ENCODE measurements around the gene SRC.
A peak's percentile ranks its signal among the peaks of the same experiment; 100 is the strongest.

Gene SRC

DNA sequence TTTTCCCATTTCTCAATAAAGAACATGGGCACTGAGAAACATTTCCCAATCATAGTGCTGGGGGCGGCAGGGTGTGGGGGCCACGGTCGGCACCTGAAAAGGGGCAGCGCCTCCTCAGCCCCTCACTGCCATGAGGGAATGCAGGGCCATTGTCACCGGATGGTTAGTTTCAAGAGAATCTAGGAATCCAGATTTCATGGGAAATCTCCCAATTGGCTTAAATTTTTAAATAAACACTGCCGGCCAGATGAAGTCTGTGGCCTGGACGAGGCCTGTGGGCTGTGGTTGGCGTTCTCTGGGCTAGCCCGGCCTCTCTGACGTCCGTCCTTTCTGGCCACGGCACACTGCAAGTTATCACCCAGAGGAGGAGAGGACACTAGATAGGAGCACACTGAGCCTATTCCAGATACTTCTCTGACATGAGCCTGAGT is 30.9 kb upstream of the SRC start:
- H3K4me3 ChIP-seq (ENCODE audit: insufficient read depth, low read depth, low read length), result no peak overlapping the region
- peaks cover 30% of the 10 kb centered on the region for H3K4me1 ChIP-seq (ENCODE audit: control insufficient read depth, insufficient read depth, low read length)
- peaks cover 7% of the 10 kb centered on the region for H3K36me3 ChIP-seq (ENCODE audit: control insufficient read depth, insufficient read depth, low read length)
- no peaks in the 10 kb centered on the region for H3K27me3 ChIP-seq (ENCODE audit: control insufficient read depth, insufficient read depth, low read length, poor library complexity, severe bottlenecking)
- H3K27ac ChIP-seq (ENCODE audit: insufficient read depth, low read depth, low read length, poor library complexity, severe bottlenecking), result no peak overlapping the region
- H3K9me3 ChIP-seq (ENCODE audit: control insufficient read depth, low read length), result no peaks in the 10 kb centered on the region
- 92 to 93% methylated on average over 12 of the region's 12 CpGs for WGBS, 2 experiments

DNA sequence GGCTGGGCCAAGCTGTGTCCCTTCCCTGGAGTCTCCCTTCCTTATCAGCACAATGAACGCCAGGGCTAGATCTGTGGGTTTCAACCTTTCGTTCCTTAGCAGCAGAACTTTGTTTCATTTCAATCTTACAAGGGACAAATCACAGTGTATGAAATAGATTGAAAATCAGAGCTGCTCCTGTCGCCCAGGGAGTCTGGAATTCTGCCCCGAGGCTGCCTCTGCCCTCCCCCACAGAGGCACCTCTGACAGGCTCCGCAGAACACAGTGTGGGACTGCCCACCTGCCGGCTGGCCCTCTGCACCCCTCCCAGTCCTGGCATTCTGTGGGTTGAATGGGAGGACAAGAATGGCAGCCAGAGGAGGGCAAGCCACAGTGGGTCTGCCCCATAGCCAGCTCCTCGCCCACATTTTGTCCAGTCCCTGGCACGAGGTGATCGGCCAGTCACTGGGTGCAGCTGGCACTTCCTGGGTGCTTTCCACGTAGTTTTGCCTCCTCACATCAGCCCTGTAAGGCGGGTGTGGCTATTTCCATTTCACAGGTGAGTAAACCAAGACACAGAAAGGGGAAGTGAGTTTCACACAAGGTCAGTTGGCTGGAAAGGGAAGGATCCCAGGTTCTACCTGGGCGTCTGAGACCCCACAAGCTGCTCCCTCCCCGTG is 30.4 kb upstream of the SRC start:
- H3K27ac ChIP-seq (ENCODE audit: insufficient read depth, low read depth, low read length, poor library complexity, severe bottlenecking), result no peak overlapping the region
- 85% methylated on average over 13 of the region's 13 CpGs for WGBS, 2 experiments

DNA sequence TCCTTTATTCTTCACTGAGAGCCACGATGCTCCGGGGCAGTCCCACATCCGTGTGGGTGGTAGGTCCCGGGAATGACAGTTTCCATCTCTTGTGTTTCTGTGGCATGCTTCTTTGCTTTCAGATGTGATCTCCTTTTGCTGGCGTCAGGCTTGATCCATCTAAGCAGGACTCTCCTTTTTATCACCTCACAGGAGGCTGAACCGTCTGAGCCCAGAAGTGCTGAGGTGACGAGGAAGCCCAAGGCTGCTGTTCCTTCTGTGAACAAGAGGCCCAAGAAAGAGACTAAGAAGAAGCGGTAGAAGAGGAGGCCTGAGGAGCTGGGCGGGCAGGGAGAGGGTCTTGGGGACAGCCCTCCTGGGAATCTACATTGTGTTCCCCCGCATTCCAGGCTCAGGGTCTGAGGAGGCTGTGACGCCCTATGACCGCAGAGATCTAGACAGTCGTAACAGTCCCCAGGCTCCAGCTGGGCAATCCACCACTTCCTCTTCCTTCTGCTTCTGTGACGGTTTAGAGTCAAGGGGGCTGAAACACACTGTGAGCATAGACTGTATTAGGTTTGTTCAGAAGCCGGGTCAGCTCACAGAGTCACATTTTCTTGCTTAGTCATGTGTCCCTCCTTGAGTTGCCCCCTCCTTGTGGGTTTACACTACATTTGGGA is 29.7 kb upstream of the SRC start:
- Histone ChIP-seq H3K9me3 (ENCODE audit: control insufficient read depth, low read length) (no peaks in the 10 kb centered on the region), H3K4me1 (ENCODE audit: control insufficient read depth, insufficient read depth, low read length) (peaks cover 30% of the 10 kb centered on the region), H3K4me3 (ENCODE audit: insufficient read depth, low read depth, low read length) (no peak overlapping the region), H3K27me3 (ENCODE audit: control insufficient read depth, insufficient read depth, low read length, poor library complexity, severe bottlenecking) (no peaks in the 10 kb centered on the region), H3K36me3 (ENCODE audit: control insufficient read depth, insufficient read depth, low read length) (peaks cover 7% of the 10 kb centered on the region), H3K27ac (ENCODE audit: insufficient read depth, low read depth, low read length, poor library complexity, severe bottlenecking) (no peak overlapping the region)
- 81 to 83% methylated on average over 15 of the region's 15 CpGs for WGBS, 2 experiments

More for the DNA sequence above, 30.4 kb upstream of the SRC start:
- no peaks in the 10 kb centered on the region for H3K9me3 ChIP-seq (ENCODE audit: control insufficient read depth, low read length)
- no peak overlapping the region for H3K4me3 ChIP-seq (ENCODE audit: insufficient read depth, low read depth, low read length)
- H3K36me3 ChIP-seq (ENCODE audit: control insufficient read depth, insufficient read depth, low read length), result peaks cover 7% of the 10 kb centered on the region
- H3K4me1 ChIP-seq (ENCODE audit: control insufficient read depth, insufficient read depth, low read length), result peaks cover 30% of the 10 kb centered on the region
- no peaks in the 10 kb centered on the region for H3K27me3 ChIP-seq (ENCODE audit: control insufficient read depth, insufficient read depth, low read length, poor library complexity, severe bottlenecking)

DNA sequence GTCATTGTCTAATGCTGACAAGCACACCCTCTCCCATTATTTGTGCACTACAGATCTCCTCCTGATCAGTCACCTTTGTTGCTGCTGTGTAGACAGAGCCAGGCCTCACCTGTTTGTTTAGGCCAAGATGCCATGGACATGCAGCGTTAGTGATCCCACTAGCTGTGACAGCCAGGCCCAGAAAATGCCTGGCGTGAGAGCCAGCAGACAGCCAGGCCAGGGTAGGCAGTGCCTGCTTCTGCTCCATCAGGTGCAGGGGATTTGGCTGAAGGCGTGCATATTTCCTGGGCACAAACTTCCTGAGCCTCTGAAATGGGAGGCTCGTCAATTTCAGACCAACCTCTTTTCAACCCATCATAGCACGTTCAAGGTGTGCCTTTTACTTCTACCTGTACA is 29.2 kb upstream of the SRC start:
- Histone ChIP-seq H3K4me3 (ENCODE audit: insufficient read depth, low read depth, low read length) (no peak overlapping the region), H3K27ac (ENCODE audit: insufficient read depth, low read depth, low read length, poor library complexity, severe bottlenecking) (no peak overlapping the region), H3K36me3 (ENCODE audit: control insufficient read depth, insufficient read depth, low read length) (peaks cover 7% of the 10 kb centered on the region), H3K9me3 (ENCODE audit: control insufficient read depth, low read length) (no peaks in the 10 kb centered on the region), H3K4me1 (ENCODE audit: control insufficient read depth, insufficient read depth, low read length) (peaks cover 30% of the 10 kb centered on the region), H3K27me3 (ENCODE audit: control insufficient read depth, insufficient read depth, low read length, poor library complexity, severe bottlenecking) (no peaks in the 10 kb centered on the region)
- 95 to 96% methylated on average over 5 of the region's 5 CpGs for WGBS, 2 experiments

DNA sequence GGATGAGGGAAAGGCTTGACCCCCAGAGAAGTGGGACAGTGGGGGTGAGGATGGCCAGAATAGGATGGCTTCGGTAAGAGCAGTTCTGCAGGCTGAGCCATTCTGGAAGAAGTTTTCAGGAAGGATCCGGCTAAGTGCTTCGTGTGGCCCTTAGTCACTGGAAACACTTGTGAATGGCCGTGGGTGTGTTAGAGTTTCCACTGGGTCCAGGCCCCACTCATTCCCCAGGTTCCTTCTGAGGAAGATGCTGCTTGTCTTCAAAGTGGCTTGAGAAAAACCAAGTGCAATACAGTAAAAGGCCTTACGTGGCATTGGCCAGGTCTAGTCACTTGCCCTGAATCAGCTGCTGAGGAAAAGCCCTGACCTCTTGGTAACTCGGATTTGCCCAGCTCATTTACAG is 28.6 kb upstream of the SRC start:
- H3K4me1 ChIP-seq (ENCODE audit: control insufficient read depth, insufficient read depth, low read length), result peaks cover 30% of the 10 kb centered on the region
- H3K36me3 ChIP-seq (ENCODE audit: control insufficient read depth, insufficient read depth, low read length), result peaks cover 7% of the 10 kb centered on the region
- no peak overlapping the region for H3K27ac ChIP-seq (ENCODE audit: insufficient read depth, low read depth, low read length, poor library complexity, severe bottlenecking)

DNA sequence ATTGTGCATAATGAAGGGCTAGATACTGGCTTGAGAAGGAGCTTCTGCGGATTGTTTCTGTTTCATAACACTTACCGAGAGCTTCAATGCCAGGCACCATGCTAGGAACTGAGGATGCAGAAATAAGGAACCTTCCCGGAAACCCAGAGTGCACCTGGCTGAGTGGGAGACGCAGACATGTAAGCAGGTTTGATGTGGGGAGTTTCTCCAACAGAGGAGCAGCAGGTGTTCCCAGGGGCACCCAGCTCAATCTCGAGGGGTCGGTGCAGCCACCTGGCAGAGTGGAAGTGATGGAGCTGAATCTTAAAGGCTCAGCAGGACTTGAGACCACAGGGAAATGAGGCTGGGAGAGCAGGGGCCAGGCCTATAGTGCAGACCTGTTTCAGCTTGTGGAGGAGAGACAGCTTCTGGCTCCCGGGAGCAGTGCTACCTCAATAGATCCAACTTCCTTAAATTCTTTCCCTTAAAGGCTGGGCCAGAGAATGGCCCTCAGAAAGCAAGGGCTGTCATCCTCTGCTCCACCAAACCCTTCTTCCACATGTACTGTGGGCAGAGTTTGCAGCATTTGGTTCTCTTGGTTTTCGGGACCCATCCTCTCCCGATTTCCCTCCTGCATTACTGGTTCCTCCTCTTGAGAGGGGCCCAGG is 27.8 kb upstream of the SRC start:
- Histone ChIP-seq H3K4me1 (ENCODE audit: control insufficient read depth, insufficient read depth, low read length) (peaks cover 30% of the 10 kb centered on the region), H3K36me3 (ENCODE audit: control insufficient read depth, insufficient read depth, low read length) (peaks cover 7% of the 10 kb centered on the region), H3K27ac (ENCODE audit: insufficient read depth, low read depth, low read length, poor library complexity, severe bottlenecking) (no peak overlapping the region), H3K9me3 (ENCODE audit: control insufficient read depth, low read length) (no peaks in the 10 kb centered on the region), H3K27me3 (ENCODE audit: control insufficient read depth, insufficient read depth, low read length, poor library complexity, severe bottlenecking) (no peaks in the 10 kb centered on the region), H3K4me3 (ENCODE audit: insufficient read depth, low read depth, low read length) (no peak overlapping the region)
- 91 to 92% methylated on average over 9 of the region's 9 CpGs for WGBS, 2 experiments

More for the DNA sequence above, 28.6 kb upstream of the SRC start:
- Histone ChIP-seq H3K4me3 (ENCODE audit: insufficient read depth, low read depth, low read length) (no peak overlapping the region), H3K9me3 (ENCODE audit: control insufficient read depth, low read length) (no peaks in the 10 kb centered on the region), H3K27me3 (ENCODE audit: control insufficient read depth, insufficient read depth, low read length, poor library complexity, severe bottlenecking) (no peaks in the 10 kb centered on the region)
- WGBS, 2 experiments, result 91 to 94% methylated on average over 6 of the region's 6 CpGs

DNA sequence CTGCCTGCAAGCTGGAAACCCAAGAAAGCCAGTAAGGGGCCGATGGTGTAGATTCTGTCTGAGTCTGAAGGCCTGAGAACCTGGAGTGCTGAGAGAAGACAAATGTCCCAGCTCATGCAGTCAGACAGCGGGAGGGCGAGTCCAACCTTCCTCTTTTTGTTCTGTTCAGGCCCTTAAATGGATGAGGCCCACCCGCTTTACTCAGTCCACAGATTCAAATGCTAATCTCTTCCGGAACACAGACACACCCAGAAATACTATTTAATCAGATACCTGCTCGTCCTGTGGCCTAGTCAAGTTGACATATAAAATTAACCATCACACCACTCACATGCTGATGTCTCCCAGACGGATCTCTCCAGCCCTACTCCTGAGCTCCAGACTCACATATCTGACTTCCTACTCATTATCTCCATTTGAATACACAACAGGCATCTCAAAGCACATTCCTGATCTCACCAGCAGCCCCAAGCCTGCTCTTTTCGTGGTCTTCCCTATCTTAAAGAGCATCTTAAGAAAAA is 26.7 kb upstream of the SRC start:
- 44 to 46% methylated on average over 8 of the region's 8 CpGs for WGBS, 2 experiments
- Histone ChIP-seq H3K27ac (ENCODE audit: insufficient read depth, low read depth, low read length, poor library complexity, severe bottlenecking) (peak overlapping the region; percentile 12), H3K4me1 (ENCODE audit: control insufficient read depth, insufficient read depth, low read length) (peaks cover 24% of the 10 kb centered on the region), H3K27me3 (ENCODE audit: control insufficient read depth, insufficient read depth, low read length, poor library complexity, severe bottlenecking) (no peaks in the 10 kb centered on the region), H3K4me3 (ENCODE audit: insufficient read depth, low read depth, low read length) (no peak overlapping the region), H3K9me3 (ENCODE audit: control insufficient read depth, low read length) (no peaks in the 10 kb centered on the region), H3K36me3 (ENCODE audit: control insufficient read depth, insufficient read depth, low read length) (peaks cover 7% of the 10 kb centered on the region)

DNA sequence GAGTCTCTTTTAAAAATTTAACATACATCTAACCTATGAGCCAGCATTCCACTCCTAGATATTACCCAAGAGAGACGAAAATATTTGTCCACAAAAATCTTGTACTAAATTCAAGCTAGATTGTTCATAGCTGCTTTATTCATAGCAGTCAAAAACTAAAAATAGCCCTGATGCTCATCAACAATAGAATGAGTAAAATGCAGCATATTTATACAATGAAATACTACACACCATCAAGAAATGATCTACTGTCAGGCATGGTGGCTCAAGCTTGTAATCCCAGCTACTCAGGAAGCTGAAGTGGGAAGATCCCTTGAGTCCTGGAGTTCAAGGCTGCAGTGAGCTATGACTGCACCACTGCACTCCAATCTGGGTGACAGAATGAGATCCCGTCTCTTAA is 22.0 kb upstream of the SRC start:
- 94 to 95% methylated on average over 1 of the region's 2 CpGs for WGBS, 2 experiments
- no peaks in the 10 kb centered on the region for H3K9me3 ChIP-seq (ENCODE audit: control insufficient read depth, low read length)
- no peaks in the 10 kb centered on the region for H3K27me3 ChIP-seq (ENCODE audit: control insufficient read depth, insufficient read depth, low read length, poor library complexity, severe bottlenecking)
- H3K36me3 ChIP-seq (ENCODE audit: control insufficient read depth, insufficient read depth, low read length), result no peaks in the 10 kb centered on the region
- peaks cover 5% of the 10 kb centered on the region for H3K4me1 ChIP-seq (ENCODE audit: control insufficient read depth, insufficient read depth, low read length)
- H3K27ac ChIP-seq (ENCODE audit: insufficient read depth, low read depth, low read length, poor library complexity, severe bottlenecking), result no peak overlapping the region
- H3K4me3 ChIP-seq (ENCODE audit: insufficient read depth, low read depth, low read length), result no peak overlapping the region

DNA sequence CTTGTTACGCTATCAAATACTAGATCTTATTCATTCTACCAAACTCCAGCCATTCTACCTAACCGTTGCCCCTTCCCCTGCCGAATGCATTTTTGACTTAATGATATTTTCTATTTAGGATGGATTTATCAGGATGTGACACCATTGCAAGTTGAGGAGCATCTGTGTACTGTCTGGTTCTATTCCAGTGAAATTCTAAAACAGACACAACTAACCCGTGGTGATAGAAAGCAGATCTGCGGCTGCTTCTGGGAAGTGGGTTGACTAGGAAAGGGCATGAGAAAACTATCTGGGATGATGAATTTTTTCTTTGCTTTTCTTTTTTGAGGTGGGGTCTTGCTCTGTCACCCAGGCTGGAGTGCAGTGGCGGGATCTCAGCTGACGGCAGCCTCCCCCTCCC is 20.7 kb upstream of the SRC start:
- WGBS, 2 experiments, result 98% methylated on average over 5 to 7 of the region's 7 CpGs

DNA sequence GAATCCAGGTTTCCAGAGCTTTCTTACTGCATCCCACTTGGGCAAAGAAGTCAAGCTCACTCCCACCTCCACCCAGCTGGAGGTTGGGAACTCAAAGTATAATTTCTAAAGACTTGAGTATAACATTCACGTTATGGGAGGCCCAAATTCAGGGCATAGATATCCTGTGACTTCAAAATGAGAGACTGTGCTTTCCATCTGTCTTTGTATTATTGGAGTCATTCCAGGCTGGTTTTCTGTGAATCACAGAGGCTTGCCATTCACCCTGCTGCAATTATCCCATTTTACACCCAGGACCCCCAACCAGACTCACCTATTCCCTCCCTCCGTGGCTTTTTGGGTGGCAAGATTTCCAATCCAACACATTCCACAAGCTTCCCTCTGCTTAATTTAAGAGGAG is 19.3 kb upstream of the SRC start:
- H3K9me3 ChIP-seq (ENCODE audit: control insufficient read depth, low read length), result no peaks in the 10 kb centered on the region
- H3K27ac ChIP-seq (ENCODE audit: insufficient read depth, low read depth, low read length, poor library complexity, severe bottlenecking), result no peak overlapping the region
- no peaks in the 10 kb centered on the region for H3K4me1 ChIP-seq (ENCODE audit: control insufficient read depth, insufficient read depth, low read length)
- WGBS, 2 experiments, result 88 to 92% methylated on average over 2 of the region's 2 CpGs
- H3K36me3 ChIP-seq (ENCODE audit: control insufficient read depth, insufficient read depth, low read length), result no peaks in the 10 kb centered on the region
- H3K27me3 ChIP-seq (ENCODE audit: control insufficient read depth, insufficient read depth, low read length, poor library complexity, severe bottlenecking), result no peaks in the 10 kb centered on the region
- H3K4me3 ChIP-seq (ENCODE audit: insufficient read depth, low read depth, low read length), result no peak overlapping the region

More for the DNA sequence above, 20.7 kb upstream of the SRC start:
- H3K4me1 ChIP-seq (ENCODE audit: control insufficient read depth, insufficient read depth, low read length), result no peaks in the 10 kb centered on the region
- no peak overlapping the region for H3K4me3 ChIP-seq (ENCODE audit: insufficient read depth, low read depth, low read length)
- H3K27ac ChIP-seq (ENCODE audit: insufficient read depth, low read depth, low read length, poor library complexity, severe bottlenecking), result no peak overlapping the region
- H3K9me3 ChIP-seq (ENCODE audit: control insufficient read depth, low read length), result no peaks in the 10 kb centered on the region
- no peaks in the 10 kb centered on the region for H3K27me3 ChIP-seq (ENCODE audit: control insufficient read depth, insufficient read depth, low read length, poor library complexity, severe bottlenecking)
- no peaks in the 10 kb centered on the region for H3K36me3 ChIP-seq (ENCODE audit: control insufficient read depth, insufficient read depth, low read length)
